Non-pigmented ciliary epithelial cell (primary cell): ENCODE results near the gene ANKRD44.

Experiments
- DNase-seq: peaks from one replicate; pipeline ENCODE4 v3.0.0-alpha.2; 2010; ENCODE audit warnings: low read depth

Gene ANKRD44

GRCh38 chr2:196957442-196957841 is 353.1 kb downstream of the ANKRD44 start:
- DNase-seq = no peak

DNA sequence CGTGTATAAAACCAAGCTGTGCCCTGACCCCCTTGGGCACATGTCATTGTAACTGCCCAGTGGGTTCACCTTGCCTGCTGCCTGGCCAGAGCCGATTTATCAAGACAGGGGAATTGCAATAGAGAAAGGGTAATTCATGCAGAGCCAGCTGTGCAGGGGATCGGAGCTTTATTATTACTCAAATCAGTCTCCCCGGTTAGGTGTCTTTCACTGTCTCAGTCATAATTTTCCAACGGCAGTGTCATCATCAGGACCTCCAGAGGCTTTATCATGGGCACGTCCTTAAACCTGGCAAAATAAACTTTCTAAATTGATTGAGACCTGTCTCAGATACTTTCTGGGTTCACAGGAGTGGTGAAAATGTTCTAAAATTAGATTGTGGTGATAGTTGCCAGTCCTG is 354.5 kb downstream of the ANKRD44 start:
- DNase-seq = no peak

- DNase-seq = no peak
Observed at GRCh38 chr2:196955036-196955435, 355.5 kb downstream of the ANKRD44 start.

DNA sequence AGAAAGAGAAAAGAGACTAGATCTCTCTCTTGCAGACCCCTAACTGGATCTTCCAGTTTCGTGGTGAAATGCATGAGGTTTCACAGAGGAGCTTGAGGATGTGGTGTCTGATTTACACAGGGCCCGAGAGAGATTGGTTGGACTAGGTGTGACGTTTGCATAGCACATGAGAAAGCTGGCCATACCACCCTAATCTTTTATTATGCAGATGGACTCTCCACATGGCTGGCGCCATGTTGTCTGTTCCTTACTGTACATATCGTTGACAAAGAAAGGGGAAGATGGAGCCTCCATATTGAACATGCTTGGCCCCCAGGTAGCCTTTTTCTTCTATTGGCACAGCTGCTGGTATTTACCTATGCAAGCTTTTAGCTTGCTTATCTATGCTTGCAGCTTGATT is 356.6 kb downstream of the ANKRD44 start:
- DNase-seq = no peak

DNA sequence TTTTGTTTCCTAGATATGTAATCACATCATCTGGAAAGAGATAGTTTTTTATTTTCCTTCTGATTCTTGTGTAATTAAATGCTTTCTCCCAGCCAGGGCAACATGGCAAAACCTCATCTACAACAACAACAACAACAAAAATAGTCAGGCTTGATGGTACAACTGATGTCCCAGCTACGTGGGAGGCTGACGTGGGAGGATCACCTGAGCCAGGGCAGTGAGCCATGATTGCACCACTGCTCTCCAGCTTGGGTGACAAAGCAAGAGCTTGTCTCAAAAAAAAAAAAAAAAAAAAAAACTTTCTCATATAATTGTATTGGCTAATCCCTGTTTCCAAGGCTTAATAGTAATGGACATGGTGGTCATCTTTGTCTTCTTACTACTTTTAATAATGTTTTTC is 357.6 kb downstream of the ANKRD44 start:
- DNase-seq = no peak

DNA sequence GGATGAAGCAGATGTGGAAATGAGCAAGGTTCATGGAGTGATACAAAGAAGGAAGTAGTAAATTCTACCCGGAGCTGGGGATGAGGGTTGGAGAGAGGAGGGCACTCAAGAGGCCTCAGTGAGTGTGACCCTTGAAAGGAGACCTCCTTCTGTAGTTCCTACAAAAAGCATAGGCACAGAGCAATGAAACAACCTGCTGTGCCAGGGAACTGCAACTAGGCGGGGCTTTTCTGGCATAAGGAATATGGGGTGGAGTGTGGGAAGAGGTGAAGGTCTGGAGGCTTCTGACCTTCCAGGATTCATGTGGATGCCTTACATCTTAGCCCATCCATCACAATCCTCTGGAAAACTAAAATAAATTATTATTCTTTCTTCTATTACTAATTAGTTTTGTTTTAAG is 358.6 kb downstream of the ANKRD44 start:
- DNase-seq = no peak

- DNase-seq = no peak
Observed at GRCh38 chr2:196949116-196949515, 361.5 kb downstream of the ANKRD44 start.

DNA sequence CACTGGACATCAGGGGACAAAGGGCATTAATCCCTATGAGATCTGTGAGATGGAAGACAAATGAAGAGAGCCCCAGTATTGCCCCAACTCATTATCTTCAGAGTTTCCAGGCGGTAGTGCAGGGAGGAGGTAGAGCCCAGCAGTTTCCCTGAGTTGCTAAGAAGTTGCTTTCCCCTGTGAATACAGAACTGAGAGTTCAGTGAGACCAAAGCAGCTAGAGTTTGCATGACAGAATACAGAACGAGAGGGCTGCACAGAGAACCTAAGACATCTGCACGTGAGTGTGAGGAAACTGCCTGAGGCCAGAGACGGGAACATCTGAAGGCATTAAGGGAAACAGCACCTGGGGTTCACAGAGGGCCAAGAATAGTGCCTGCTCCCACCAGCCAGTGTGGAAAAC is 366.0 kb downstream of the ANKRD44 start:
- DNase-seq = no peak

DNA sequence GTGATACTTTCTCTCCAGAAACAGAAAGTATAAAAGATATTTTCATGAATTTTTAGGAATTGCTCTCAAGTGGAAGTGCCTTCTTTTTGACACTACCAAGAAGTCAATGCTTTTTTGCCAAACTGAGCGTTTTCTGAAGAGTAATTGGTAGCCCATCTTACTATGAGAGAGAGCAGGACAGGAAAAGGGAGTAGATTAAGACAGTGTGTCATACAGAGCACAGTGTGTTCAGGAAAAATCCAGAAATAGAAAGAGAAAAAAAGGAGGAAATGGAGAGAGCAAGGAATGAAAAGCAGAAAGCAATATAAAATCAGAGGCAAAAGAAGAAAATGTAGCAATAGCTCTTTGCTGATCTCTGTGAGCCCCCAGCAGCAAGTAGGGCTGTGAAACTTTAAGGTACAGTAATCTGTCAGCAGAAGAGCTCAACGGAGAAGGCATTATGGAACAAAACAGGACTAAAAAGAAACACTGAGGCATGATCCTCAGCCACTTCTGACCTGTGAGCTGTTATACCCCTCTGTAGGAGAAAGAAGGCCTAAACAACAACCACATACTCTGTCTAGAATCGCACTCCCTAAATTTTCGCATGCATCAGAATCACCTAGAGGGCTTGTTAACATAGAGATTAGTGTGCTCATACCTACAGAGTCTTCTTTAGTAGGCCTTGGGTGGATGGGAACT is 369.0 kb downstream of the ANKRD44 start:
- no peak for DNase-seq

GRCh38 chr2:196939371-196939770 is 371.2 kb downstream of the ANKRD44 start:
- DNase-seq = no peak
